H1 (cell line): ENCODE measurements around the gene DCHS1. TPM values are rescaled to one million over a fixed set of nuclear protein-coding genes. Genes with fewer than 3 reads are reported as not detected.

Experiments
- CHD2 ChIP-seq: IDR thresholded peaks from 2 replicates; pipeline ENCODE4 v1.6.1; 2012; ENCODE audit warnings: low read length, improper control_type of control experiment
- polyA plus RNA-seq, 7 experiments: library from polyadenylated mRNA; depleted of rRNA in 3 of 7; stranded (reverse) in 5 of 7; unstranded in 2 of 7; fragments of >200 nt in 5 of 7; fragments of 200-250 nt in 2 of 7; gene quantifications; 1 replicate in 5 of 7; 2 replicates in 1 of 7; 4 replicates in 1 of 7; pipeline versions ENCODE4 v1.2.1 to v1.2.3, GENCODE V29; 2011 to 2013; ENCODE audit warnings: missing spikeins in 2 of 7, mixed read lengths in 2 of 7
- total RNA-seq: library from RNA; stranded (reverse); fragmentation: NEBNext Ultra II Directional; extraction: Animal tissue kit (Norgen Biotek cat#: 25700); gene quantifications from 2 replicates; pipeline ENCODE4 v1.2.1, GENCODE V29; 2021

Gene DCHS1
- total and polyA plus RNA-seq, 2 of the 8 experiments (the other 6 are each of a cell fraction or from before 2014, with no cell fraction given): 8.2 to 10.5 TPM

DNA sequence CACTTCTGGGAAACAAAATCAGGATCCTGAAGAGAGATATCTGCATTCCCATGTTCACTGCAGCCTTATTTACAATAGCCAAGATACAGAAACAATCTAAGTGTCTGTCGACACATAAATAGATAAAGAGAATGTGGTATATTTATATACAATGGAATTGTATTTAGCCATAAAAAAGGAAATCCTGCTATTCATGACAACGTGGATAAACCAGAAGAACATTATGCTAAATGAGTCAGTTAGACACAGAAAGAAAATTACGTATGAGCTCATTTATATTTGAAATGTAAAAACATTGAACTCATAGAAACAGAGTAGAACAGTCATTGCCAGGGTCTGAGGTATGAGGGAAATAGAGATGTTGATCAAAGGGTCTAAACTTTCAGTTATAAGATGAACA is 21.4 kb upstream of the DCHS1 start (continued):
- no peak for TF ChIP-seq CHD2
